CD1c-positive myeloid dendritic cell (primary cell): ENCODE data around the gene COMMD1.
"Not testable (repeated sequence)": the region's sequence is repeated elsewhere in the genome, so short reads cannot be mapped to it uniquely, and the experiment has no call there.

Source experiments
- DNase-seq: peaks from one replicate; pipeline ENCODE4 v3.0.0-alpha.2; 2016; ENCODE audit errors: extremely low spot score

Gene COMMD1

GRCh38 chr2:61905372-61906185, at the start of gene COMMD1:
Gene COMMD1, plus strand, starts transcription at chr2:61905674. Its CDS starts 5 bp downstream, at chr2:61905679.
- peak; percentile 82 for DNase-seq

- DNase-seq, result no peak
Measured at GRCh38 chr2:61857224-61857623, 48.2 kb upstream of the COMMD1 start.

- no peak for DNase-seq
Measured at GRCh38 chr2:61862085-61862484, 43.4 kb upstream of the COMMD1 start.

- DNase-seq, result not testable (repeated sequence)
Measured at GRCh38 chr2:61866482-61867089, 38.9 kb upstream of the COMMD1 start.

GRCh38 chr2:61876400-61876799, 29.1 kb upstream of the COMMD1 start:
- DNase-seq, result no peak

- no peak for DNase-seq
Measured at GRCh38 chr2:61877571-61878245, 27.8 kb upstream of the COMMD1 start.

- no peak for DNase-seq
Measured at GRCh38 chr2:61878761-61879160, 26.7 kb upstream of the COMMD1 start.

- not testable (repeated sequence) for DNase-seq
Measured at GRCh38 chr2:61879351-61879750, 26.1 kb upstream of the COMMD1 start.

- no peak for DNase-seq
Measured at GRCh38 chr2:61882850-61883249, 22.6 kb upstream of the COMMD1 start.

GRCh38 chr2:61885896-61886603, 19.4 kb upstream of the COMMD1 start:
- no peak for DNase-seq

GRCh38 chr2:61887717-61888266, 17.7 kb upstream of the COMMD1 start:
- DNase-seq, result peak; percentile 48

GRCh38 chr2:61888267-61889055, 17.0 kb upstream of the COMMD1 start, which contains the start of gene CCT4:
Gene CCT4, minus strand, starts transcription at chr2:61888656. Its CDS starts 149 bp downstream, at chr2:61888507.
- peak; percentile 92 for DNase-seq

GRCh38 chr2:61898810-61899209, 6.7 kb upstream of the COMMD1 start:
- no peak for DNase-seq

GRCh38 chr2:61900281-61900680, 5.2 kb upstream of the COMMD1 start:
- no peak for DNase-seq

GRCh38 chr2:61906186-61906470, 654 bp downstream of the COMMD1 start:
- no peak for DNase-seq

GRCh38 chr2:61909116-61909515, 3.6 kb downstream of the COMMD1 start:
- DNase-seq, result no peak

- DNase-seq, result no peak
Measured at GRCh38 chr2:61910603-61911002, 5.1 kb downstream of the COMMD1 start.

GRCh38 chr2:61911510-61911909, 6.0 kb downstream of the COMMD1 start:
- no peak for DNase-seq

GRCh38 chr2:61914794-61915193, 9.3 kb downstream of the COMMD1 start:
- DNase-seq, result not testable (repeated sequence)

- no peak for DNase-seq
Measured at GRCh38 chr2:61920548-61920947, 15.1 kb downstream of the COMMD1 start.

- no peak for DNase-seq
Measured at GRCh38 chr2:61922714-61923113, 17.2 kb downstream of the COMMD1 start.
